ENCODE data around the gene COL5A1. TPM values are rescaled to one million over a fixed set of nuclear protein-coding genes. Genes with fewer than 3 reads are reported as not detected.

COL5A1 gene
- total RNA-seq, 4 donors from 2014 or later: 4.8 to 16.5 (median 9.4) TPM

GRCh38 chr9:134863306-134863902, 221.8 kb downstream of the COL5A1 start:
- Histone ChIP-seq H3K27ac (no peak overlapping the region), H3K4me3 (replicated peaks in 1 of 3) (no peak overlapping the region), H3K27me3 (no peaks in the 10 kb centered on the region), H3K36me3 (no peaks in the 10 kb centered on the region), H3K4me1 (peaks cover 0 to 10% of the 10 kb centered on the region in 2 donors), H3K9me3 (no peaks in the 10 kb centered on the region)
- 74 to 95% methylated on average over 9 to 16 of the region's 16 CpGs for WGBS, 2 donors
- peak in 1 of 2 donors; percentile 71 for DNase-seq
- intact Hi-C loops (cut with DNase I): no loop called here
- TF ChIP-seq CTCF (IDR thresholded peaks at IDR 0.05) (no peak), POLR2A (IDR thresholded peaks at IDR 0.05) (no peak)

GRCh38 chr9:134863941-134864820, 222.6 kb downstream of the COL5A1 start:
- Histone ChIP-seq H3K9me3 (no peaks in the 10 kb centered on the region), H3K4me1 (peaks cover 0 to 10% of the 10 kb centered on the region in 2 donors), H3K27me3 (no peaks in the 10 kb centered on the region), H3K27ac (no peak overlapping the region), H3K36me3 (no peaks in the 10 kb centered on the region), H3K4me3 (replicated peaks in 1 of 3) (no peak overlapping the region)
- intact Hi-C loops (cut with DNase I): no loop called here
- 62 to 70% methylated on average over 19 to 28 of the region's 28 CpGs for whole genome bisulfite sequencing, 2 donors
- TF ChIP-seq POLR2A (IDR thresholded peaks at IDR 0.05) (no peak), CTCF (IDR thresholded peaks at IDR 0.05) (no peak)
- no peak for DNase-seq

GRCh38 chr9:134864821-134865190, 223.2 kb downstream of the COL5A1 start:
- Histone ChIP-seq H3K9me3 (no peaks in the 10 kb centered on the region), H3K27ac (no peak overlapping the region), H3K27me3 (no peaks in the 10 kb centered on the region), H3K36me3 (no peaks in the 10 kb centered on the region), H3K4me1 (peaks cover 0 to 10% of the 10 kb centered on the region in 2 donors), H3K4me3 (replicated peaks in 1 of 3) (no peak overlapping the region)
- TF ChIP-seq CTCF (IDR thresholded peaks at IDR 0.05) (no peak), POLR2A (IDR thresholded peaks at IDR 0.05) (no peak)
- 86 to 94% methylated on average over 11 to 13 of the region's 13 CpGs for WGBS, 2 donors
- no peak for DNase-seq
- intact Hi-C loops (cut with DNase I): no loop called here

GRCh38 chr9:134867917-134868750, 226.5 kb downstream of the COL5A1 start:
- H3K4me3 ChIP-seq (replicated peaks in 1 of 3): no peak overlapping the region
- H3K27me3 ChIP-seq: no peaks in the 10 kb centered on the region
- H3K4me1 ChIP-seq: peaks cover 0 to 10% of the 10 kb centered on the region in 2 donors
- DNase-seq: no peak
- WGBS, 2 donors: 90 to 96% methylated on average over 21 to 22 of the region's 22 CpGs
- H3K27ac ChIP-seq: no peak overlapping the region
- H3K36me3 ChIP-seq: no peaks in the 10 kb centered on the region
- TF ChIP-seq CTCF (IDR thresholded peaks at IDR 0.05) (no peak), POLR2A (IDR thresholded peaks at IDR 0.05) (no peak)
- no peaks in the 10 kb centered on the region for H3K9me3 ChIP-seq
- intact Hi-C loops (cut with DNase I): no loop called here
